HG03139 (cell line): ENCODE data around the gene ADD1.

Experiments used
- ATAC-seq: cut with Tn5 transposase; IDR thresholded peaks from one replicate; pipeline ENCODE4 v1.9.1; 2021; ENCODE audit not compliant: unreplicated experiment

Gene ADD1

GRCh38 chr4:2834001-2834921 lies 9.4 kb upstream of the ADD1 start:
- ATAC-seq, result no peak

- ATAC-seq, result no peak
Measured at GRCh38 chr4:2835978-2836377, 7.7 kb upstream of the ADD1 start.

GRCh38 chr4:2836391-2836859 lies 7.2 kb upstream of the ADD1 start:
- no peak for ATAC-seq

GRCh38 chr4:2837110-2837903 lies 6.3 kb upstream of the ADD1 start:
- ATAC-seq, result no peak

- ATAC-seq, result no peak
Measured at GRCh38 chr4:2837904-2838496, 5.6 kb upstream of the ADD1 start.

GRCh38 chr4:2839060-2839459 lies 4.6 kb upstream of the ADD1 start:
- no peak for ATAC-seq

GRCh38 chr4:2842687-2843262 lies 869 bp upstream of the ADD1 start:
- ATAC-seq, result no peak

- ATAC-seq, result peak; percentile 17
Measured at GRCh38 chr4:2843941-2844584, 419 bp downstream of the ADD1 start.

GRCh38 chr4:2846172-2846571 lies 2.5 kb downstream of the ADD1 start:
- ATAC-seq, result no peak

- ATAC-seq, result no peak
Measured at GRCh38 chr4:2847302-2847871, 3.7 kb downstream of the ADD1 start.

- ATAC-seq, result no peak
Measured at GRCh38 chr4:2848449-2848848, 4.8 kb downstream of the ADD1 start.

GRCh38 chr4:2849267-2850152 lies 5.9 kb downstream of the ADD1 start:
- ATAC-seq, result no peak

GRCh38 chr4:2850966-2851798 lies 7.5 kb downstream of the ADD1 start:
- ATAC-seq, result no peak

- ATAC-seq, result no peak
Measured at GRCh38 chr4:2852481-2852921, 8.9 kb downstream of the ADD1 start.

- no peak for ATAC-seq
Measured at GRCh38 chr4:2855584-2855983, 11.9 kb downstream of the ADD1 start.

GRCh38 chr4:2856266-2856665 lies 12.6 kb downstream of the ADD1 start:
- ATAC-seq, result no peak

GRCh38 chr4:2857349-2857927 lies 13.8 kb downstream of the ADD1 start:
- no peak for ATAC-seq
